ENCODE data around the gene SLC2A9. TPM values are rescaled to one million over a fixed set of nuclear protein-coding genes. Genes with fewer than 3 reads are reported as not detected.

SLC2A9 gene
- total and polyA plus RNA-seq, 2 donors (not counting 3 experiments of a cell fraction or from before 2014, with no cell fraction given), result 1.6 to 1.8 TPM

- Histone ChIP-seq H3K4me3 (replicated peaks in 1 of 3; ENCODE audit: insufficient read depth in 1 of 3, low read depth in 1 of 3, low read length in 3 of 3) (no peak overlapping the region), H3K4me1 (ENCODE audit: control insufficient read depth, extremely low read depth, insufficient read depth, low read length) (no peaks in the 10 kb centered on the region), H3K9me3 (replicated peaks; ENCODE audit: control insufficient read depth, insufficient read depth, low read length) (no peaks in the 10 kb centered on the region), H3K36me3 (ENCODE audit: control insufficient read depth in 2 of 2, extremely low read depth in 1 of 2, insufficient read depth in 2 of 2, low read length in 2 of 2) (no peaks in the 10 kb centered on the region), H2AFZ (ENCODE audit: low read depth, low read length) (no peak overlapping the region), H3K79me2 (ENCODE audit: control insufficient read depth, insufficient read depth, low read length) (no peaks in the 10 kb centered on the region), H3K9me1 (replicated peaks; ENCODE audit: control insufficient read depth, extremely low read depth, insufficient read depth, low read length) (no peaks in the 10 kb centered on the region), H3K27ac (ENCODE audit: insufficient read depth, low read depth, low read length) (no peak overlapping the region), H3K4me2 (ENCODE audit: insufficient read depth, low read length) (no peak overlapping the region), H4K20me1 (replicated peaks; ENCODE audit: control insufficient read depth, extremely low read depth, insufficient read depth, low read length) (no peaks in the 10 kb centered on the region), H3K9ac (replicated peaks; ENCODE audit: extremely low read depth, insufficient read depth, low read length) (no peak overlapping the region), H3K27me3 (ENCODE audit: control insufficient read depth in 2 of 2, insufficient read depth in 2 of 2, low read length in 2 of 2) (no peaks in the 10 kb centered on the region)
- FAIRE-seq (no peak), DNase-seq (ENCODE audit: low read depth, low spot score) (no peak)
- ChIA-PET CTCF (no interaction called here), POLR2A (no interaction called here)
- TF ChIP-seq MAX (IDR thresholded peaks at IDR 0.05; ENCODE audit: insufficient read depth, insufficient read length) (no peak), POLR2A (IDR thresholded peaks at IDR 0.05; ENCODE audit: low read depth, low read length) (no peak), POLR2AphosphoS5 (IDR thresholded peaks at IDR 0.05; ENCODE audit: insufficient read depth, low read depth, low read length) (no peak), EZH2 (IDR thresholded peaks at IDR 0.05; ENCODE audit: borderline replicate concordance, low read depth, low read length, severe bottlenecking) (no peak), CTCF (IDR thresholded peaks at IDR 0.05; ENCODE audit: extremely low read depth in 1 of 2, insufficient read depth in 1 of 2, low read depth in 1 of 2, low read length in 2 of 2) (no peak), FOS (IDR thresholded peaks at IDR 0.05; ENCODE audit: borderline replicate concordance, insufficient read depth, low read length) (no peak), GATA2 (IDR thresholded peaks at IDR 0.05; ENCODE audit: insufficient read depth, insufficient read length, low read depth, low read length) (no peak), JUN (IDR thresholded peaks at IDR 0.05; ENCODE audit: borderline replicate concordance, insufficient read depth, insufficient read length, low read depth) (no peak), MYC (IDR thresholded peaks at IDR 0.05; ENCODE audit: low read depth, low read length) (no peak)
- dilution Hi-C loops (cut with MboI; ENCODE audit: extremely low pct_ligation_motif_present, low sequenced_read_pairs), result no loop called here
- no TSS peak for BruUV-seq (replicated peaks)
- intact Hi-C loops (cut with micrococcal nuclease), result no loop called here
Measured at GRCh38 chr4:9942139-9942538, 79.2 kb downstream of the SLC2A9 start.
